ENCODE data around the gene PCGF3.

PCGF3 gene

DNA sequence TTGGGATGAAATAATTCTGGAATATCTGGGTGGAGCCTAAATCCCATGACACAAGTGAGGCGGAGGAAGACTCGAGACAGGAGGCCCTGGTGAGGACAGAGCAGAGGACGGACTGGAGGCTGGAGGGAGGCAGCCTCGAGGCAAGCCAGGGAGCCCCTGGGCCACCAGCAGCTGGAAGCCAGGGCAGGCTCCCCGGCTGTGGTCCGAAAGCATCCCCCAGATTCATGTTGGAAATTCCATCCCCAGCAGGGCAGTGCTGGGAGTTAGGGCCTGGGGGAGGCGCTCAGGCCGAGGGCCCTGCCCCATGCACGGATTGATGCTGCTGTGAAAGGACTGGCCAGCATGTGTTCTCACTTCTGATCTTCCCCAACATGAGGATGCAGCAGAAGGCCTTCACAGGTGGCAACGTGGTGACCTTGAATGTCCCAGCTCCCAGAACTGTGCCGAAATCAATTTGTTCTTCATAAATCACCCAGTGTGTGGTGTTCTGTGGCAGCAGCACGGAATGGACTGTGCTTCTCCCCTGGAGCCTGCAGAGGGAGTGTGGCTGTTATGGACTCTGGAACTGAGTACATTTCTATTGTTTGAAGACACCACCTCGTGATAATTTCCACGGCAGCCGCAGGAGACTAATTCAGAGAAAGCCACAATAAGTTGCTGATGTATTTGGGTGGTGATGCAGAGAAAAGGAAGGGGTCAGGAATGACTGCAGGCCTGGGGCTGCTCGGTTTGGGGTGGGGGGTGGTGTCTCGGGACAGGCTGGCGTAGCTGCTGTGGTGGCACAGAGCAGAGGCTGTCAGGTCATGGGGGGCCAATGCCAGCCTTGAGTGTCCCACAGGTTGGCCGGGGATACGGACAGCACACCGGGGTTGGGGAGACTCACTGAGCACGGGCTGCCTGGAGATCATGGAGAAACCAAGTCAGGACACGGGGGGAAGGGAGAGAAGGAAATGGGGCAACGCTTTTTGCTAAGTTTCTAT lies 56.9 kb downstream of the PCGF3 start:
- DNase-seq (ENCODE audit: low spot score in 2 of 2), result peak in 1 of 2 experiments; percentile 38
- Histone ChIP-seq H3K27me3 (ENCODE audit: low read depth) (no peaks in the 10 kb centered on the region; the same call in 1 of the 2 replicates), H3K36me3 (replicated peaks) (peaks cover 63% of the 10 kb centered on the region), H3K4me3 (no peak overlapping the region), H3K4me1 (no peaks in the 10 kb centered on the region), H3K9me3 (no peaks in the 10 kb centered on the region)
- in situ Hi-C loops (cut with MboI; ENCODE audit: low sequenced_read_pairs), result no loop called here

- in situ Hi-C loops (cut with MboI; ENCODE audit: low sequenced_read_pairs), result no loop called here
- Histone ChIP-seq H3K9me3 (no peaks in the 10 kb centered on the region), H3K4me3 (no peak overlapping the region), H3K36me3 (replicated peaks) (peaks cover 66% of the 10 kb centered on the region), H3K27me3 (ENCODE audit: low read depth) (no peaks in the 10 kb centered on the region; the same call in 1 of the 2 replicates), H3K4me1 (no peaks in the 10 kb centered on the region)
- no peak for DNase-seq (ENCODE audit: low spot score in 2 of 2)
These were observed 57.7 kb downstream of the PCGF3 start for GRCh38 chr4:763191-763810.

GRCh38 chr4:763922-764321 lies 58.3 kb downstream of the PCGF3 start:
- no peaks in the 10 kb centered on the region for H3K9me3 ChIP-seq
- H3K27me3 ChIP-seq (ENCODE audit: low read depth), result no peaks in the 10 kb centered on the region; the same call in 1 of the 2 replicates
- H3K4me1 ChIP-seq, result peaks cover 3% of the 10 kb centered on the region; the same call in 1 of the 2 replicates
- no peak overlapping the region for H3K4me3 ChIP-seq
- peaks cover 71% of the 10 kb centered on the region for H3K36me3 ChIP-seq (replicated peaks)
- DNase-seq (ENCODE audit: low spot score in 2 of 2), result no peak
- in situ Hi-C loops (cut with MboI; ENCODE audit: low sequenced_read_pairs), result no loop called here

GRCh38 chr4:764405-765169 lies 59.0 kb downstream of the PCGF3 start:
- H3K9me3 ChIP-seq, result no peaks in the 10 kb centered on the region
- in situ Hi-C loops (cut with MboI; ENCODE audit: low sequenced_read_pairs), result no loop called here
- H3K4me3 ChIP-seq, result no peak overlapping the region
- peaks cover 77% of the 10 kb centered on the region for H3K36me3 ChIP-seq (replicated peaks)
- DNase-seq (ENCODE audit: low spot score in 2 of 2), result no peak
- peaks cover 4% of the 10 kb centered on the region; the same call in 1 of the 2 replicates for H3K4me1 ChIP-seq
- H3K27me3 ChIP-seq (ENCODE audit: low read depth), result no peaks in the 10 kb centered on the region; the same call in 1 of the 2 replicates

- no peak overlapping the region for H3K4me3 ChIP-seq
- in situ Hi-C loops (cut with MboI; ENCODE audit: low sequenced_read_pairs), result no loop called here
- H3K36me3 ChIP-seq (replicated peaks), result peaks cover 77% of the 10 kb centered on the region
- H3K27me3 ChIP-seq (ENCODE audit: low read depth), result no peaks in the 10 kb centered on the region; the same call in 1 of the 2 replicates
- H3K9me3 ChIP-seq, result no peaks in the 10 kb centered on the region
- peaks cover 4% of the 10 kb centered on the region; the same call in 1 of the 2 replicates for H3K4me1 ChIP-seq
- DNase-seq (ENCODE audit: low spot score in 2 of 2), result no peak
These were observed 60.5 kb downstream of the PCGF3 start for GRCh38 chr4:766152-766515.

GRCh38 chr4:766559-767283 lies 61.1 kb downstream of the PCGF3 start:
- no peak for DNase-seq (ENCODE audit: low spot score in 2 of 2)
- H3K9me3 ChIP-seq, result no peaks in the 10 kb centered on the region
- peaks cover 75% of the 10 kb centered on the region for H3K36me3 ChIP-seq (replicated peaks)
- no peak overlapping the region for H3K4me3 ChIP-seq
- H3K4me1 ChIP-seq, result peaks cover 4% of the 10 kb centered on the region; the same call in 1 of the 2 replicates
- in situ Hi-C loops (cut with MboI; ENCODE audit: low sequenced_read_pairs), result no loop called here
- no peaks in the 10 kb centered on the region; the same call in 1 of the 2 replicates for H3K27me3 ChIP-seq (ENCODE audit: low read depth)

GRCh38 chr4:768076-768475 lies 62.4 kb downstream of the PCGF3 start:
- H3K36me3 ChIP-seq (replicated peaks), result peaks cover 70% of the 10 kb centered on the region
- in situ Hi-C loops (cut with MboI; ENCODE audit: low sequenced_read_pairs), result no loop called here

GRCh38 chr4:768995-769394 lies 63.4 kb downstream of the PCGF3 start:
- Histone ChIP-seq H3K36me3 (replicated peaks) (peaks cover 69% of the 10 kb centered on the region), H3K9me3 (no peaks in the 10 kb centered on the region), H3K27me3 (ENCODE audit: low read depth) (no peaks in the 10 kb centered on the region; the same call in 1 of the 2 replicates), H3K4me1 (peaks cover 4% of the 10 kb centered on the region; the same call in 1 of the 2 replicates), H3K4me3 (no peak overlapping the region)
- DNase-seq (ENCODE audit: low spot score in 2 of 2), result no peak
- in situ Hi-C loops (cut with MboI; ENCODE audit: low sequenced_read_pairs), result no loop called here

More at GRCh38 chr4:768076-768475, 62.4 kb downstream of the PCGF3 start:
- no peak for DNase-seq (ENCODE audit: low spot score in 2 of 2)
- no peaks in the 10 kb centered on the region for H3K9me3 ChIP-seq
- peaks cover 4% of the 10 kb centered on the region; the same call in 1 of the 2 replicates for H3K4me1 ChIP-seq
- no peaks in the 10 kb centered on the region; the same call in 1 of the 2 replicates for H3K27me3 ChIP-seq (ENCODE audit: low read depth)
- H3K4me3 ChIP-seq, result no peak overlapping the region

DNA sequence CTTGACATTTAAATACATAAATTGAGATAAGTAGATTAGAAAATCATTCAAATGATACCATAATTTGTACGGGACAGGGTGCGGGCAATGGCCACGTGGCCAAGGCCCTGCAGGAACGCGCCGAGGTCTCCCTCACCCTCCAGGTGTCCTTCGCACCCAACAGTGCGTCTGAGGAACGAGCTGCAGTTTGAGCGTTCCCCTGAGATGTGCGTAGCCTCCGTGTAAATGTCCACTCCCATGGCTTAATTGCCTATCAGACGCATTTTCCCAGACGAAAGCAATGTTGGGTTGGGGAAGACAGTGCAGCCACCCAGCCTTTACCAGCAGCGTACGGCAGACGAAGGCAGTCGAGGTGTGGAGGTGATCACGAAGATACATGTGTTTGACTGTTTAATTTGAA lies 63.9 kb downstream of the PCGF3 start:
- in situ Hi-C loops (cut with MboI; ENCODE audit: low sequenced_read_pairs), result no loop called here
- Histone ChIP-seq H3K4me3 (no peak overlapping the region), H3K27me3 (ENCODE audit: low read depth) (no peaks in the 10 kb centered on the region; the same call in 1 of the 2 replicates), H3K9me3 (no peaks in the 10 kb centered on the region), H3K4me1 (peaks cover 4% of the 10 kb centered on the region; the same call in 1 of the 2 replicates), H3K36me3 (replicated peaks) (peaks cover 71% of the 10 kb centered on the region)
- DNase-seq (ENCODE audit: low spot score in 2 of 2), result no peak

GRCh38 chr4:770022-770421 lies 64.4 kb downstream of the PCGF3 start:
- no peaks in the 10 kb centered on the region; the same call in 1 of the 2 replicates for H3K27me3 ChIP-seq (ENCODE audit: low read depth)
- H3K4me1 ChIP-seq, result peaks cover 4% of the 10 kb centered on the region; the same call in 1 of the 2 replicates
- DNase-seq (ENCODE audit: low spot score in 2 of 2), result no peak
- no peak overlapping the region for H3K4me3 ChIP-seq
- peaks cover 68% of the 10 kb centered on the region for H3K36me3 ChIP-seq (replicated peaks)
- H3K9me3 ChIP-seq, result no peaks in the 10 kb centered on the region
- in situ Hi-C loops (cut with MboI; ENCODE audit: low sequenced_read_pairs), result no loop called here

GRCh38 chr4:771464-771863 lies 65.8 kb downstream of the PCGF3 start:
- DNase-seq (ENCODE audit: low spot score in 2 of 2), result no peak
- Histone ChIP-seq H3K9me3 (no peaks in the 10 kb centered on the region), H3K4me3 (no peak overlapping the region), H3K36me3 (replicated peaks) (peaks cover 72% of the 10 kb centered on the region), H3K27me3 (ENCODE audit: low read depth) (no peaks in the 10 kb centered on the region; the same call in 1 of the 2 replicates), H3K4me1 (peaks cover 4% of the 10 kb centered on the region; the same call in 1 of the 2 replicates)
- in situ Hi-C loops (cut with MboI; ENCODE audit: low sequenced_read_pairs), result no loop called here

- no peaks in the 10 kb centered on the region; the same call in 1 of the 2 replicates for H3K27me3 ChIP-seq (ENCODE audit: low read depth)
- H3K36me3 ChIP-seq (replicated peaks), result peaks cover 74% of the 10 kb centered on the region
- in situ Hi-C loops (cut with MboI; ENCODE audit: low sequenced_read_pairs), result no loop called here
- no peak for DNase-seq (ENCODE audit: low spot score in 2 of 2)
- peaks cover 4% of the 10 kb centered on the region; the same call in 1 of the 2 replicates for H3K4me1 ChIP-seq
- H3K9me3 ChIP-seq, result no peaks in the 10 kb centered on the region
- H3K4me3 ChIP-seq, result no peak overlapping the region
These were observed 66.5 kb downstream of the PCGF3 start for GRCh38 chr4:772118-772517.

Measured in HAP-1 (cell line).